Measurements from ENCODE around the gene IDI1.

IDI1 gene

DNA sequence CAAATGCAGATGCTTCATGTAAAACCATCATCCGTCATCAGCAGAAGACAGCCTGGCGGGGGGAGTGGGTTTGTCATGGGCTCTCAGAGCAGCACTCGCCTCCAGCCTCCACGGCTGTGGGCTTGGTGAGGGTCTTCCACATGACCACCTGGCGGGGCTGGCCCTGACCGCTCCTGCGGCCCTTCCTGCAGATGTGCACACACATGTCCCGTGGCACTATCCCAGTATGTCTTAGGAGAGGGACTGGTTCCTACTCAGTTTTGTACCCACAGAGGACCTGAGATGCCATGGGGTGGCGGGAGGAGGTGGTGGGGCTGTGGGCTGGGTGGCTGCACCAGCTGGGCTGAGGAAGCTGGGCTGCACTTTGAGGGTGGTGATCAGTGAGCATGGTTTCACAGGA lies 28.0 kb downstream of the IDI1 start:
- TF ChIP-seq FOXK2 (IDR thresholded peaks at IDR 0.05) (no peak), HDGF (IDR thresholded peaks at IDR 0.05; ENCODE audit: borderline replicate concordance) (no peak), ARNT (IDR thresholded peaks at IDR 0.05) (no peak), SP1 (IDR thresholded peaks at IDR 0.05) (no peak), CTBP1 (IDR thresholded peaks at IDR 0.05; ENCODE audit: borderline replicate concordance) (no peak), FOXA1 (IDR thresholded peaks at IDR 0.05) (no peak), LEF1 (IDR thresholded peaks at IDR 0.05; ENCODE audit: borderline replicate concordance) (no peak), PKNOX1 (IDR thresholded peaks at IDR 0.05) (no peak), L3MBTL2 (conservative IDR thresholded peaks at IDR 0.05) (no peak), FOXM1 (IDR thresholded peaks at IDR 0.05; ENCODE audit: borderline replicate concordance) (no peak), SUZ12 (IDR thresholded peaks at IDR 0.05) (no peak), ELF4 (IDR thresholded peaks at IDR 0.05) (no peak), TARDBP (IDR thresholded peaks at IDR 0.05) (no peak), NFRKB (IDR thresholded peaks at IDR 0.05) (no peak)
- ChIA-PET CTCF (no interaction called here), POLR2A (no interaction called here)
- DNase-seq (ENCODE audit: extremely low spot score) = no peak

GRCh38 chr10:1020460-1020859 lies 28.5 kb downstream of the IDI1 start:
- no peak for DNase-seq (ENCODE audit: extremely low spot score)
- TF ChIP-seq ELF4 (IDR thresholded peaks at IDR 0.05) (no peak), HDGF (IDR thresholded peaks at IDR 0.05; ENCODE audit: borderline replicate concordance) (no peak), ARNT (IDR thresholded peaks at IDR 0.05) (no peak), TARDBP (IDR thresholded peaks at IDR 0.05) (no peak), LEF1 (IDR thresholded peaks at IDR 0.05; ENCODE audit: borderline replicate concordance) (no peak), NFRKB (IDR thresholded peaks at IDR 0.05) (no peak), L3MBTL2 (conservative IDR thresholded peaks at IDR 0.05) (no peak), BHLHE40 (IDR thresholded peaks at IDR 0.05; ENCODE audit: borderline replicate concordance) (no peak), FOXM1 (IDR thresholded peaks at IDR 0.05; ENCODE audit: borderline replicate concordance) (no peak), CTBP1 (IDR thresholded peaks at IDR 0.05; ENCODE audit: borderline replicate concordance) (no peak), FOXA1 (IDR thresholded peaks at IDR 0.05) (no peak), ZNF384 (IDR thresholded peaks at IDR 0.05) (no peak), SP1 (IDR thresholded peaks at IDR 0.05) (no peak), SUZ12 (IDR thresholded peaks at IDR 0.05) (no peak), FOXK2 (IDR thresholded peaks at IDR 0.05) (no peak), PKNOX1 (IDR thresholded peaks at IDR 0.05) (no peak)
- POLR2A ChIA-PET = no interaction called here
- CTCF ChIA-PET = no interaction called here

DNA sequence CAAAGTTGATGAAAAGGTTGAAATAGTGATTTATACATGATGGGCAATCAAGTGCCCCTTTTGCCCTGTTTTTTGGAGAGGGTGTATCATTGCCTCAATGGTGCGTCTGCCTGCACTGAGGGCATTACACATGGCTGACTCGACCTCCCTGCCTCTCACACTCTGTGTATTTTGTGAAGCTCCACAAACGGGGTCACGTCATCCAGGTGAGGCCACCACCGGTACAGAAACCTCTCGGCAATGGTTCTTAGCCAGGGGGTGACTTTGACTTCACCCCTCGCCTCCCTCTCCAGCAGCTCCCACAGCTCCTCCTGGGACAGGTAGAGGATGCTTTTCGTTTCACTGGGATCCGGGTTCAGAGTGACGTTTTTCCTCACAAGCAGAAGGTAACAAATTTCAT lies 29.6 kb downstream of the IDI1 start:
- DNase-seq (ENCODE audit: extremely low spot score) = no peak
- ChIA-PET CTCF (interaction anchor here (0.7 kb wide), 1 partner anchor 490 kb away, joined by 3 read pairs; no protein-coding TSS in a partner anchor), POLR2A (no interaction called here)
- TF ChIP-seq FOXA1 (IDR thresholded peaks at IDR 0.05) = no peak
- TF ChIP-seq FOXM1 (IDR thresholded peaks at IDR 0.05; ENCODE audit: borderline replicate concordance) = no peak
- no peak for TF ChIP-seq BHLHE40 (IDR thresholded peaks at IDR 0.05; ENCODE audit: borderline replicate concordance)
- no peak for TF ChIP-seq CTBP1 (IDR thresholded peaks at IDR 0.05; ENCODE audit: borderline replicate concordance)
- TF ChIP-seq PKNOX1 (IDR thresholded peaks at IDR 0.05) = no peak
- TF ChIP-seq L3MBTL2 (conservative IDR thresholded peaks at IDR 0.05) = no peak
- TF ChIP-seq ELF4 (IDR thresholded peaks at IDR 0.05) = no peak
- no peak for TF ChIP-seq LEF1 (IDR thresholded peaks at IDR 0.05; ENCODE audit: borderline replicate concordance)
- TF ChIP-seq HDGF (IDR thresholded peaks at IDR 0.05; ENCODE audit: borderline replicate concordance) = no peak
- TF ChIP-seq SP1 (IDR thresholded peaks at IDR 0.05) = no peak

- CTCF ChIA-PET = no interaction called here
- POLR2A ChIA-PET = no interaction called here
- TF ChIP-seq BHLHE40 (IDR thresholded peaks at IDR 0.05; ENCODE audit: borderline replicate concordance) (no peak), TARDBP (IDR thresholded peaks at IDR 0.05) (no peak), HDGF (IDR thresholded peaks at IDR 0.05; ENCODE audit: borderline replicate concordance) (no peak), ZNF384 (IDR thresholded peaks at IDR 0.05) (no peak), NFRKB (IDR thresholded peaks at IDR 0.05) (no peak), L3MBTL2 (conservative IDR thresholded peaks at IDR 0.05) (no peak), CTBP1 (IDR thresholded peaks at IDR 0.05; ENCODE audit: borderline replicate concordance) (no peak), ARNT (IDR thresholded peaks at IDR 0.05) (no peak), PKNOX1 (IDR thresholded peaks at IDR 0.05) (no peak), SP1 (IDR thresholded peaks at IDR 0.05) (no peak), SUZ12 (IDR thresholded peaks at IDR 0.05) (no peak), ELF4 (IDR thresholded peaks at IDR 0.05) (no peak), FOXK2 (IDR thresholded peaks at IDR 0.05) (no peak)
- no peak for DNase-seq (ENCODE audit: extremely low spot score)
Measured at GRCh38 chr10:1015688-1016087, 33.2 kb downstream of the IDI1 start.

GRCh38 chr10:1011696-1012095 lies 37.2 kb downstream of the IDI1 start:
- CTCF ChIA-PET = no interaction called here
- POLR2A ChIA-PET = no interaction called here
- DNase-seq (ENCODE audit: extremely low spot score) = no peak
- TF ChIP-seq BHLHE40 (IDR thresholded peaks at IDR 0.05; ENCODE audit: borderline replicate concordance) (no peak), FOXK2 (IDR thresholded peaks at IDR 0.05) (no peak), TARDBP (IDR thresholded peaks at IDR 0.05) (no peak), HDGF (IDR thresholded peaks at IDR 0.05; ENCODE audit: borderline replicate concordance) (no peak), L3MBTL2 (conservative IDR thresholded peaks at IDR 0.05) (no peak), ZNF384 (IDR thresholded peaks at IDR 0.05) (no peak), SUZ12 (IDR thresholded peaks at IDR 0.05) (no peak), PKNOX1 (IDR thresholded peaks at IDR 0.05) (no peak), ARNT (IDR thresholded peaks at IDR 0.05) (no peak), FOXA1 (IDR thresholded peaks at IDR 0.05) (no peak), NFRKB (IDR thresholded peaks at IDR 0.05) (no peak), LEF1 (IDR thresholded peaks at IDR 0.05; ENCODE audit: borderline replicate concordance) (no peak), FOXM1 (IDR thresholded peaks at IDR 0.05; ENCODE audit: borderline replicate concordance) (no peak), ELF4 (IDR thresholded peaks at IDR 0.05) (no peak), SP1 (IDR thresholded peaks at IDR 0.05) (no peak), CTBP1 (IDR thresholded peaks at IDR 0.05; ENCODE audit: borderline replicate concordance) (no peak)

Measured in HEK293T (cell line).